Measurements from ENCODE around the gene AKAP1.

DNA sequence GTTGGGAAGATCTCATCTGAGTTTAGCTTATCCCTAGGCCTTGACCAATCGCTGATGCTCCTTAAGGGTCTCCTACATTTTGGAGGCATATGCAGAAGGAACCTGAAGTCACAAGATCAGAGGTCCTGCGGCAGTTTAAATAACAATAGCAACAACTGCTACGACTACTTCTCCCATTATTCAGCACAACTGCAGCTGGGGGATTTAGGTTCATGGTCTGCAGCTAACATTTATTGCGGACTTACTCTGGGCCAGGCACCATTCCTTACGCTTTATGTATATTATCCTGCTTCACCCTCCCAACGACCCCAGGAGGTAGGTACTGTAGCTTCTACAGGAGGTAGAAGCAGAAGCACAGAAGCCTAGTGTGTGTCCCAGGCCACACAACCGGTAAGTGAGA, 59.5 kb downstream of the AKAP1 start:
- TF ChIP-seq ZNF668 (CRISPR knock-in tag; IDR thresholded peaks at IDR 0.05) (no peak), POLR2AphosphoS5 (IDR thresholded peaks at IDR 0.05; ENCODE audit: control insufficient read depth, insufficient read depth, low read depth, low read length) (no peak), HCFC1 (IDR thresholded peaks at IDR 0.05; ENCODE audit: low read depth, low read length) (no peak), EP300 (IDR thresholded peaks at IDR 0.05; ENCODE audit: low read length) (no peak), POLR2A (conservative IDR thresholded peaks at IDR 0.05) (no peak), NRF1 (conservative IDR thresholded peaks at IDR 0.05 in 1 of 2, IDR thresholded peaks at IDR 0.05 in 1 of 2) (no peak), BRCA1 (IDR thresholded peaks at IDR 0.05) (no peak), BRCA1 (CRISPR knock-in tag; IDR thresholded peaks at IDR 0.05) (no peak), EZH2 (IDR thresholded peaks at IDR 0.05; ENCODE audit: borderline replicate concordance, low read depth, low read length) (no peak)
- TF ChIP-seq, protein P1, sequence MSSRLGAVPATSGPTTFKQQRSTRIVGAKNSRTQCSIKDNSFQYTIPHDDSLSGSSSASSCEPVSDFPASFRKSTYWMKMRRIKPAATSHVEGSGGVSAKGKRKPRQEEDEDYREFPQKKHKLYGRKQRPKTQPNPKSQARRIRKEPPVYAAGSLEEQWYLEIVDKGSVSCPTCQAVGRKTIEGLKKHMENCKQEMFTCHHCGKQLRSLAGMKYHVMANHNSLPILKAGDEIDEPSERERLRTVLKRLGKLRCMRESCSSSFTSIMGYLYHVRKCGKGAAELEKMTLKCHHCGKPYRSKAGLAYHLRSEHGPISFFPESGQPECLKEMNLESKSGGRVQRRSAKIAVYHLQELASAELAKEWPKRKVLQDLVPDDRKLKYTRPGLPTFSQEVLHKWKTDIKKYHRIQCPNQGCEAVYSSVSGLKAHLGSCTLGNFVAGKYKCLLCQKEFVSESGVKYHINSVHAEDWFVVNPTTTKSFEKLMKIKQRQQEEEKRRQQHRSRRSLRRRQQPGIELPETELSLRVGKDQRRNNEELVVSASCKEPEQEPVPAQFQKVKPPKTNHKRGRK (tag; IDR thresholded peaks at IDR 0.05): no peak
- TF ChIP-seq, protein P2, sequence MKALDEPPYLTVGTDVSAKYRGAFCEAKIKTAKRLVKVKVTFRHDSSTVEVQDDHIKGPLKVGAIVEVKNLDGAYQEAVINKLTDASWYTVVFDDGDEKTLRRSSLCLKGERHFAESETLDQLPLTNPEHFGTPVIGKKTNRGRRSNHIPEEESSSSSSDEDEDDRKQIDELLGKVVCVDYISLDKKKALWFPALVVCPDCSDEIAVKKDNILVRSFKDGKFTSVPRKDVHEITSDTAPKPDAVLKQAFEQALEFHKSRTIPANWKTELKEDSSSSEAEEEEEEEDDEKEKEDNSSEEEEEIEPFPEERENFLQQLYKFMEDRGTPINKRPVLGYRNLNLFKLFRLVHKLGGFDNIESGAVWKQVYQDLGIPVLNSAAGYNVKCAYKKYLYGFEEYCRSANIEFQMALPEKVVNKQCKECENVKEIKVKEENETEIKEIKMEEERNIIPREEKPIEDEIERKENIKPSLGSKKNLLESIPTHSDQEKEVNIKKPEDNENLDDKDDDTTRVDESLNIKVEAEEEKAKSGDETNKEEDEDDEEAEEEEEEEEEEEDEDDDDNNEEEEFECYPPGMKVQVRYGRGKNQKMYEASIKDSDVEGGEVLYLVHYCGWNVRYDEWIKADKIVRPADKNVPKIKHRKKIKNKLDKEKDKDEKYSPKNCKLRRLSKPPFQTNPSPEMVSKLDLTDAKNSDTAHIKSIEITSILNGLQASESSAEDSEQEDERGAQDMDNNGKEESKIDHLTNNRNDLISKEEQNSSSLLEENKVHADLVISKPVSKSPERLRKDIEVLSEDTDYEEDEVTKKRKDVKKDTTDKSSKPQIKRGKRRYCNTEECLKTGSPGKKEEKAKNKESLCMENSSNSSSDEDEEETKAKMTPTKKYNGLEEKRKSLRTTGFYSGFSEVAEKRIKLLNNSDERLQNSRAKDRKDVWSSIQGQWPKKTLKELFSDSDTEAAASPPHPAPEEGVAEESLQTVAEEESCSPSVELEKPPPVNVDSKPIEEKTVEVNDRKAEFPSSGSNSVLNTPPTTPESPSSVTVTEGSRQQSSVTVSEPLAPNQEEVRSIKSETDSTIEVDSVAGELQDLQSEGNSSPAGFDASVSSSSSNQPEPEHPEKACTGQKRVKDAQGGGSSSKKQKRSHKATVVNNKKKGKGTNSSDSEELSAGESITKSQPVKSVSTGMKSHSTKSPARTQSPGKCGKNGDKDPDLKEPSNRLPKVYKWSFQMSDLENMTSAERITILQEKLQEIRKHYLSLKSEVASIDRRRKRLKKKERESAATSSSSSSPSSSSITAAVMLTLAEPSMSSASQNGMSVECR (CRISPR knock-in tag; IDR thresholded peaks at IDR 0.05): no peak
- TF ChIP-seq, protein P3, sequence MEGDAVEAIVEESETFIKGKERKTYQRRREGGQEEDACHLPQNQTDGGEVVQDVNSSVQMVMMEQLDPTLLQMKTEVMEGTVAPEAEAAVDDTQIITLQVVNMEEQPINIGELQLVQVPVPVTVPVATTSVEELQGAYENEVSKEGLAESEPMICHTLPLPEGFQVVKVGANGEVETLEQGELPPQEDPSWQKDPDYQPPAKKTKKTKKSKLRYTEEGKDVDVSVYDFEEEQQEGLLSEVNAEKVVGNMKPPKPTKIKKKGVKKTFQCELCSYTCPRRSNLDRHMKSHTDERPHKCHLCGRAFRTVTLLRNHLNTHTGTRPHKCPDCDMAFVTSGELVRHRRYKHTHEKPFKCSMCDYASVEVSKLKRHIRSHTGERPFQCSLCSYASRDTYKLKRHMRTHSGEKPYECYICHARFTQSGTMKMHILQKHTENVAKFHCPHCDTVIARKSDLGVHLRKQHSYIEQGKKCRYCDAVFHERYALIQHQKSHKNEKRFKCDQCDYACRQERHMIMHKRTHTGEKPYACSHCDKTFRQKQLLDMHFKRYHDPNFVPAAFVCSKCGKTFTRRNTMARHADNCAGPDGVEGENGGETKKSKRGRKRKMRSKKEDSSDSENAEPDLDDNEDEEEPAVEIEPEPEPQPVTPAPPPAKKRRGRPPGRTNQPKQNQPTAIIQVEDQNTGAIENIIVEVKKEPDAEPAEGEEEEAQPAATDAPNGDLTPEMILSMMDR (IDR thresholded peaks at IDR 0.05 in 2 of 3, conservative IDR thresholded peaks at IDR 0.05 in 1 of 3; ENCODE audit: insufficient read depth in 2 of 3, low read depth in 1 of 3, low read length in 3 of 3): no peak

Data from K562 (cell line).